Vagina (tissue), 2 donors: ENCODE data around the gene TES. TPM values are rescaled to one million over a fixed set of nuclear protein-coding genes. Genes with fewer than 3 reads are reported as not detected.

Experiments used
- DNase-seq, 2 donors: peaks; one replicate each; pipeline ENCODE4 v3.0.0-alpha.2; 2017; ENCODE audit errors: extremely low spot score in 2 of 2
- H3K27ac ChIP-seq: fragments of 200-600 bp; sonication (generic); one replicate; pipeline ENCODE4 v1.5.1; 2019
- H3K27me3 ChIP-seq: fragments of 200-600 bp; sonication (generic); one replicate; pipeline ENCODE4 v1.5.1; 2019
- H3K36me3 ChIP-seq, 2 donors: fragments of 200-600 bp; sonication (generic); one replicate each; pipeline ENCODE4 v1.5.1; 2017 to 2019
- H3K4me1 ChIP-seq: fragments of 200-600 bp; sonication (generic); one replicate; pipeline ENCODE4 v1.5.1; 2019
- H3K4me3 ChIP-seq, 2 donors: fragments of 200-600 bp; sonication (generic); 1 replicate in 1 of 2; 2 replicates in 1 of 2; pipeline ENCODE4 v1.5.1; 2016 to 2019
- H3K9me3 ChIP-seq: fragments of 200-600 bp; sonication (generic); one replicate; pipeline ENCODE4 v1.5.1; 2019
- CTCF ChIP-seq, 3 experiments: fragments of 450-650 bp in 2 of 3; fragments of 200-600 bp in 1 of 3; sonication (generic) in 1 of 3; IDR thresholded peaks; one replicate each; pipeline ENCODE4 v1.5.1; 2017 to 2019; ENCODE audit warnings: antibody characterized with exemption in 3 of 3, mild to moderate bottlenecking in 2 of 3, moderate library complexity in 2 of 3
- POLR2A ChIP-seq, 2 donors: fragments of 450-650 bp; IDR thresholded peaks; one replicate each; pipeline ENCODE4 v1.6.1; 2017; ENCODE audit warnings: antibody characterized with exemption in 2 of 2, mild to moderate bottlenecking in 2 of 2, moderate library complexity in 2 of 2
- POLR2AphosphoS5 ChIP-seq, 2 donors: sonication (generic); formaldehyde crosslinking; IDR thresholded peaks; one replicate each; pipeline ENCODE4 v1.9.0; 2017; ENCODE audit warnings: antibody characterized with exemption in 2 of 2, mild to moderate bottlenecking in 2 of 2, low read depth in 1 of 2; ENCODE audit not compliant: insufficient read depth in 1 of 2
- intact Hi-C: fragments of 100-400 bp; cut with DNase I; formaldehyde crosslinking; loops from one replicate; pipeline ENCODE4 v1.15.1; 2023
- total RNA-seq: library from RNA; depleted of rRNA; stranded (reverse); fragments of >200 nt; gene quantifications from one replicate; pipeline ENCODE4 v1.2.3, GENCODE V29; 2016

Gene TES
- total RNA-seq, 1 donor from 2014 or later = 87.7 TPM

- H3K27me3 ChIP-seq = no peaks in the 10 kb centered on the region
- H3K36me3 ChIP-seq = no peaks in the 10 kb centered on the region
- DNase-seq = no peak
- intact Hi-C loops = no loop called here
- TF ChIP-seq POLR2AphosphoS5 (IDR thresholded peaks at IDR 0.05; ENCODE audit: insufficient read depth in 1 of 2, low read depth in 1 of 2) (no peak), CTCF (IDR thresholded peaks at IDR 0.05) (no peak), POLR2A (IDR thresholded peaks at IDR 0.05) (no peak)
- no peaks in the 10 kb centered on the region for H3K9me3 ChIP-seq
- no peaks in the 10 kb centered on the region for H3K4me1 ChIP-seq
- H3K27ac ChIP-seq = no peak overlapping the region
- no peak overlapping the region for H3K4me3 ChIP-seq
These were observed 16.8 kb upstream of the TES start for GRCh38 chr7:116193329-116194087.

GRCh38 chr7:116194115-116194514, 16.2 kb upstream of the TES start:
- Histone ChIP-seq H3K27ac (no peak overlapping the region), H3K4me3 (no peak overlapping the region), H3K36me3 (no peaks in the 10 kb centered on the region), H3K27me3 (no peaks in the 10 kb centered on the region), H3K9me3 (no peaks in the 10 kb centered on the region), H3K4me1 (no peaks in the 10 kb centered on the region)
- intact Hi-C loops = no loop called here
- TF ChIP-seq POLR2AphosphoS5 (IDR thresholded peaks at IDR 0.05; ENCODE audit: insufficient read depth in 1 of 2, low read depth in 1 of 2) (no peak), CTCF (IDR thresholded peaks at IDR 0.05) (no peak), POLR2A (IDR thresholded peaks at IDR 0.05) (no peak)
- DNase-seq = no peak

- TF ChIP-seq POLR2AphosphoS5 (IDR thresholded peaks at IDR 0.05; ENCODE audit: insufficient read depth in 1 of 2, low read depth in 1 of 2) (no peak), CTCF (IDR thresholded peaks at IDR 0.05) (no peak), POLR2A (IDR thresholded peaks at IDR 0.05) (no peak)
- Histone ChIP-seq H3K27me3 (no peaks in the 10 kb centered on the region), H3K9me3 (no peaks in the 10 kb centered on the region), H3K4me3 (no peak overlapping the region), H3K4me1 (no peaks in the 10 kb centered on the region), H3K36me3 (no peaks in the 10 kb centered on the region), H3K27ac (no peak overlapping the region)
- no peak for DNase-seq
- intact Hi-C loops = no loop called here
These were observed 14.9 kb upstream of the TES start for GRCh38 chr7:116195451-116195850.

- Histone ChIP-seq H3K27me3 (no peaks in the 10 kb centered on the region), H3K27ac (no peak overlapping the region), H3K4me1 (no peaks in the 10 kb centered on the region), H3K36me3 (no peaks in the 10 kb centered on the region), H3K9me3 (no peaks in the 10 kb centered on the region), H3K4me3 (no peak overlapping the region)
- no peak for DNase-seq
- intact Hi-C loops = no loop called here
- TF ChIP-seq CTCF (IDR thresholded peaks at IDR 0.05) = no peak
- TF ChIP-seq POLR2AphosphoS5 (IDR thresholded peaks at IDR 0.05; ENCODE audit: insufficient read depth in 1 of 2, low read depth in 1 of 2) = no peak
- no peak for TF ChIP-seq POLR2A (IDR thresholded peaks at IDR 0.05)
These were observed 13.4 kb upstream of the TES start for GRCh38 chr7:116196947-116197346.

GRCh38 chr7:116197360-116197759, 13.0 kb upstream of the TES start:
- H3K27ac ChIP-seq = no peak overlapping the region
- H3K36me3 ChIP-seq = no peaks in the 10 kb centered on the region
- intact Hi-C loops = no loop called here
- H3K4me3 ChIP-seq = no peak overlapping the region
- no peaks in the 10 kb centered on the region for H3K27me3 ChIP-seq
- TF ChIP-seq POLR2A (IDR thresholded peaks at IDR 0.05) (no peak), POLR2AphosphoS5 (IDR thresholded peaks at IDR 0.05; ENCODE audit: insufficient read depth in 1 of 2, low read depth in 1 of 2) (no peak), CTCF (IDR thresholded peaks at IDR 0.05) (no peak)
- no peak for DNase-seq
- no peaks in the 10 kb centered on the region for H3K4me1 ChIP-seq
- H3K9me3 ChIP-seq = no peaks in the 10 kb centered on the region
